ENCODE measurements around the gene WDFY3.

GRCh38 chr4:84688605-84689004 is 277.9 kb downstream of the WDFY3 start:
- no peak for TF ChIP-seq CTCF (IDR thresholded peaks at IDR 0.05)
- TF ChIP-seq POLR2AphosphoS5 (IDR thresholded peaks at IDR 0.05), result no peak
- TF ChIP-seq EP300 (IDR thresholded peaks at IDR 0.05), result no peak
- no peak for TF ChIP-seq POLR2A (IDR thresholded peaks at IDR 0.05)

Measured in sigmoid colon (tissue), 4 donors.